HepG2 (cell line): ENCODE results near the gene TLK1. TPM values are rescaled to one million over a fixed set of nuclear protein-coding genes. Genes with fewer than 3 reads are reported as not detected.
A peak's percentile ranks its signal among the peaks of the same experiment; 100 is the strongest.

Experiments
- CBX5 ChIP-seq: sonication (generic); formaldehyde crosslinking; IDR thresholded peaks from 2 replicates; pipeline ENCODE4 v1.4.0; 2020; ENCODE audit warnings: missing genetic modification reagents, borderline replicate concordance
- ELF4 ChIP-seq: sonication (generic); formaldehyde crosslinking; IDR thresholded peaks from 2 replicates; pipeline ENCODE4 v1.5.0; 2020; ENCODE audit warnings: missing genetic modification reagents, mild to moderate bottlenecking, moderate library complexity, borderline replicate concordance
- GTF2F1 ChIP-seq: fragments of 150-350 bp; IDR thresholded peaks from 2 replicates; pipeline ENCODE4 v1.6.1; 2014; ENCODE audit warnings: low read length
- HOXA3 ChIP-seq: sonication (generic); formaldehyde crosslinking; IDR thresholded peaks from 2 replicates; pipeline ENCODE4 v1.5.0; 2020; ENCODE audit warnings: missing genetic modification reagents
- ISL2 ChIP-seq: sonication (generic); formaldehyde crosslinking; IDR thresholded peaks from 2 replicates; pipeline ENCODE4 v1.5.0; 2020; ENCODE audit warnings: missing genetic modification reagents
- KDM2A ChIP-seq: sonication (generic); formaldehyde crosslinking; IDR thresholded peaks from 2 replicates; pipeline ENCODE4 v1.4.0; 2020; ENCODE audit warnings: low read depth, missing genetic modification reagents, borderline replicate concordance
- RBM39 ChIP-seq: fragments of 200-400 bp; formaldehyde crosslinking; IDR thresholded peaks from one replicate; pipeline ENCODE4 v1.6.1; 2018; ENCODE audit warnings: antibody characterized with exemption, mild to moderate bottlenecking, low read depth, low read length; ENCODE audit not compliant: poor library complexity, severe bottlenecking
- SRY ChIP-seq: sonication (generic); formaldehyde crosslinking; IDR thresholded peaks from 2 replicates; pipeline ENCODE4 v1.8.0; 2022; ENCODE audit warnings: mild to moderate bottlenecking, missing genetic modification reagents
- TEAD3 ChIP-seq: optimal IDR thresholded peaks from 2 replicates; pipeline ENCODE3; 2016; ENCODE audit warnings: borderline replicate concordance
- TMF1 ChIP-seq: sonication (generic); formaldehyde crosslinking; IDR thresholded peaks from 2 replicates; pipeline ENCODE4 v1.8.1; 2022; ENCODE audit warnings: low read depth, missing genetic modification reagents
- ZMYM2 ChIP-seq: sonication (generic); formaldehyde crosslinking; IDR thresholded peaks from 2 replicates; pipeline ENCODE4 v1.8.0; 2022; ENCODE audit warnings: mild to moderate bottlenecking, missing genetic modification reagents
- ZNF121 ChIP-seq: sonication (generic); formaldehyde crosslinking; IDR thresholded peaks from 2 replicates; pipeline ENCODE4 v1.5.0; 2020; ENCODE audit warnings: mild to moderate bottlenecking, missing genetic modification reagents
- ZNF24 ChIP-seq: fragments of 450-650 bp; IDR thresholded peaks from 2 replicates; pipeline ENCODE4 v1.6.1; 2017; ENCODE audit warnings: antibody characterized with exemption, mild to moderate bottlenecking
- ZNF766 ChIP-seq: sonication (generic); formaldehyde crosslinking; IDR thresholded peaks from 2 replicates; pipeline ENCODE4 v1.5.0; 2020; ENCODE audit warnings: missing genetic modification reagents, borderline replicate concordance
- polyA plus RNA-seq, 8 experiments: library from polyadenylated mRNA; depleted of rRNA in 3 of 8; stranded (reverse) in 7 of 8; unstranded in 1 of 8; fragments of >200 nt; fragmentation: Illumina TruSeq in 4 of 8; extraction: Trizol in 4 of 8; gene quantifications; 2 replicates each; pipeline versions ENCODE4 v1.2.1 to v1.2.3, GENCODE V29; 2011 to 2016; ENCODE audit warnings: low read depth in 4 of 8, missing spikeins in 1 of 8, mixed read lengths in 1 of 8; ENCODE audit not compliant: insufficient read depth in 1 of 8
- total RNA-seq, 5 experiments: library from RNA; depleted of rRNA; stranded (reverse); fragments of >200 nt; fragmentation: Illumina TruSeq; extraction: Trizol; gene quantifications; 2 replicates each; pipeline ENCODE4 v1.2.3, GENCODE V29; 2016; ENCODE audit warnings: low read depth in 1 of 5
- TF ChIP-seq, protein P1 (sequence below): sonication (generic); formaldehyde crosslinking; IDR thresholded peaks from one replicate; pipeline ENCODE4 v1.5.1; 2020; ENCODE audit warnings: mild to moderate bottlenecking, missing genetic modification reagents; ENCODE audit errors: not compliant biosample characterization
- TF ChIP-seq, protein P2 (sequence below): sonication (generic); formaldehyde crosslinking; IDR thresholded peaks from 2 replicates; pipeline ENCODE4 v1.5.0; 2020; ENCODE audit warnings: missing genetic modification reagents
- TF ChIP-seq, protein P3 (sequence below): IDR thresholded peaks from 2 replicates; pipeline ENCODE4 v1.6.1; 2016; ENCODE audit warnings: control low read depth
- TF ChIP-seq, protein P4 (sequence below): sonication (generic); formaldehyde crosslinking; IDR thresholded peaks from 2 replicates; pipeline ENCODE4 v1.4.0; 2020; ENCODE audit warnings: missing genetic modification reagents, borderline replicate concordance

The TLK1 gene
- total and polyA plus RNA-seq, 2 of the 13 experiments (the other 11 are each of a cell fraction or from before 2014, with no cell fraction given): 16.8 to 28.7 TPM

DNA sequence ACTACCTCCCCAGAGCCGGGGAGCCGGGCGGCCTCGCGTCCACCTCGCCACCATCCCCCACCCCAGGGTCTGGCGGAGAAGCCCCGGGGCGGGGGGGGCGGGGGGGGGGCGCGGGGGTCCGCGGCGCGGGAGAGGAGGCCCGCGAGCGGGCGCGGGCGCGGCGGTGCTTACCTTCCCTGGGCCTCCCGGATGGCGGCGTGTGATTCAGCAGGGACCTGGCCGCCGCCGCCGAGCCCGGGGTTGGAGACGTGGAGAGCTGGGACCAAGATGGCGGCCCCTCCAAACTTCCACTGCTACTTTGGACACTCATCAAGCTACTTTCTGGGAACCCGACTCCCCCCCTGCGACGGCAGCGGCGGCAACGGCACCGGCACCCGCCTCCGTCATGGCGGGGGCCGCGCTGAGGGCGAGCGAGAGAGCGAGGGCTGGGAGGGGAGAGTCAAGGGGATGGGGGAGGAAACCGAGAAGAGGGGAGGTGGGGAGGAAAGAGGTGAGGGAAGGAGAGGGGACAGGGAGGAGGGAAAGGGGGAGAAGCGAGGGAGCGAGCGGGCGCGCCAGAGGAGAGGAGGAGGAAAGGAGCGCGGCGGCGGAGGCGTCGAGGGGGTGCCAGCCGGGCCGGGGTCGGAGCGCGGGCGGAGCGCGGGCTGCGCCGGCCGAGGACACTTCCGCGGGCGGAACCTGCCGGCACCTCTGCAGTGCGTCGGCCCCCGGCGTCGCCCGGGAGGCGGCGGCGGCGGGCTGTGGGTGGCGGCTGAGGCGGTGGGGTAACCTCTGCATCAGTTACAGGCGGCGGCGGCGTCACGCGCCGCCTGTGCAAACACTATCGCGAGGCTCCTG lies at the start of gene TLK1 (continued):
- TF ChIP-seq, protein P1, sequence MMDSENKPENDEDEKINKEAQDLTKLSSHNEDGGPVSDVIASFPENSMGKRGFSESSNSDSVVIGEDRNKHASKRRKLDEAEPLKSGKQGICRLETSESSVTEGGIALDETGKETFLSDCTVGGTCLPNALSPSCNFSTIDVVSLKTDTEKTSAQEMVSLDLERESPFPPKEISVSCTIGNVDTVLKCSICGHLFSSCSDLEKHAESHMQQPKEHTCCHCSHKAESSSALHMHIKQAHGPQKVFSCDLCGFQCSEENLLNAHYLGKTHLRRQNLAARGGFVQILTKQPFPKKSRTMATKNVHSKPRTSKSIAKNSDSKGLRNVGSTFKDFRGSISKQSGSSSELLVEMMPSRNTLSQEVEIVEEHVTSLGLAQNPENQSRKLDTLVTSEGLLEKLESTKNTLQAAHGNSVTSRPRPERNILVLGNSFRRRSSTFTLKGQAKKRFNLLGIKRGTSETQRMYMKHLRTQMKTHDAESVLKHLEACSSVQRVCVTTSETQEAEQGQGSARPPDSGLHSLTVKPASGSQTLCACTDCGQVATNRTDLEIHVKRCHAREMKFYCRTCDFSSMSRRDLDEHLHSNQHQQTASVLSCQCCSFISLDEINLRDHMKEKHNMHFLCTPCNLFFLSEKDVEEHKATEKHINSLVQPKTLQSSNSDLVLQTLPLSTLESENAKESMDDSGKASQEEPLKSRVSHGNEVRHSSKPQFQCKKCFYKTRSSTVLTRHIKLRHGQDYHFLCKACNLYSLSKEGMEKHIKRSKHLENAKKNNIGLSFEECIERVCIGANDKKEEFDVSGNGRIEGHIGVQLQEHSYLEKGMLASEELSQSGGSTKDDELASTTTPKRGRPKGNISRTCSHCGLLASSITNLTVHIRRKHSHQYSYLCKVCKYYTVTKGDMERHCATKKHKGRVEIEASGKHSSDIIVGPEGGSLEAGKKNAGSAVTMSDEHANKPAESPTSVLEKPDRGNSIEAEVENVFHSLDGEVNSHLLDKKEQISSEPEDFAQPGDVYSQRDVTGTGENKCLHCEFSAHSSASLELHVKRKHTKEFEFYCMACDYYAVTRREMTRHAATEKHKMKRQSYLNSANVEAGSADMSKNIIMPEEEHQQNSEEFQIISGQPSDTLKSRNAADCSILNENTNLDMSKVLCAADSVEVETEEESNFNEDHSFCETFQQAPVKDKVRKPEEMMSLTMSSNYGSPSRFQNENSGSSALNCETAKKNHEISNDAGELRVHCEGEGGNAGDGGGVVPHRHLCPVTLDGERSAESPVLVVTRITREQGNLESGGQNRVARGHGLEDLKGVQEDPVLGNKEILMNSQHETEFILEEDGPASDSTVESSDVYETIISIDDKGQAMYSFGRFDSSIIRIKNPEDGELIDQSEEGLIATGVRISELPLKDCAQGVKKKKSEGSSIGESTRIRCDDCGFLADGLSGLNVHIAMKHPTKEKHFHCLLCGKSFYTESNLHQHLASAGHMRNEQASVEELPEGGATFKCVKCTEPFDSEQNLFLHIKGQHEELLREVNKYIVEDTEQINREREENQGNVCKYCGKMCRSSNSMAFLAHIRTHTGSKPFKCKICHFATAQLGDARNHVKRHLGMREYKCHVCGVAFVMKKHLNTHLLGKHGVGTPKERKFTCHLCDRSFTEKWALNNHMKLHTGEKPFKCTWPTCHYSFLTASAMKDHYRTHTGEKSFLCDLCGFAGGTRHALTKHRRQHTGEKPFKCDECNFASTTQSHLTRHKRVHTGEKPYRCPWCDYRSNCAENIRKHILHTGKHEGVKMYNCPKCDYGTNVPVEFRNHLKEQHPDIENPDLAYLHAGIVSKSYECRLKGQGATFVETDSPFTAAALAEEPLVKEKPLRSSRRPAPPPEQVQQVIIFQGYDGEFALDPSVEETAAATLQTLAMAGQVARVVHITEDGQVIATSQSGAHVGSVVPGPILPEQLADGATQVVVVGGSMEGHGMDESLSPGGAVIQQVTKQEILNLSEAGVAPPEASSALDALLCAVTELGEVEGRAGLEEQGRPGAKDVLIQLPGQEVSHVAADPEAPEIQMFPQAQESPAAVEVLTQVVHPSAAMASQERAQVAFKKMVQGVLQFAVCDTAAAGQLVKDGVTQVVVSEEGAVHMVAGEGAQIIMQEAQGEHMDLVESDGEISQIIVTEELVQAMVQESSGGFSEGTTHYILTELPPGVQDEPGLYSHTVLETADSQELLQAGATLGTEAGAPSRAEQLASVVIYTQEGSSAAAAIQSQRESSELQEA (CRISPR knock-in tag): peak; percentile 14
- TF ChIP-seq ZNF121 (CRISPR knock-in tag) (no peak), ISL2 (CRISPR knock-in tag) (no peak), ZMYM2 (CRISPR knock-in tag) (no peak), SRY (0 out of 2 replicates have a peak, but pooled peaks have one; percentile 9), ZNF24 (no peak), HOXA3 (CRISPR knock-in tag) (peak; percentile 46; the same call in 1 of the 2 replicates), GTF2F1 (no peak), CBX5 (CRISPR knock-in tag) (peak; percentile 19; the same call in 1 of the 2 replicates), KDM2A (peak; percentile 68), ELF4 (CRISPR knock-in tag) (no peak), TEAD3 (CRISPR knock-in tag) (peak; percentile 17), ZNF766 (CRISPR knock-in tag) (no peak), RBM39 (peak; percentile 48), TMF1 (peak; percentile 59)
- TF ChIP-seq, protein P2, sequence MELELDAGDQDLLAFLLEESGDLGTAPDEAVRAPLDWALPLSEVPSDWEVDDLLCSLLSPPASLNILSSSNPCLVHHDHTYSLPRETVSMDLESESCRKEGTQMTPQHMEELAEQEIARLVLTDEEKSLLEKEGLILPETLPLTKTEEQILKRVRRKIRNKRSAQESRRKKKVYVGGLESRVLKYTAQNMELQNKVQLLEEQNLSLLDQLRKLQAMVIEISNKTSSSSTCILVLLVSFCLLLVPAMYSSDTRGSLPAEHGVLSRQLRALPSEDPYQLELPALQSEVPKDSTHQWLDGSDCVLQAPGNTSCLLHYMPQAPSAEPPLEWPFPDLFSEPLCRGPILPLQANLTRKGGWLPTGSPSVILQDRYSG (CRISPR knock-in tag): no peak; the same call in 1 of the 2 replicates
- TF ChIP-seq, protein P3, sequence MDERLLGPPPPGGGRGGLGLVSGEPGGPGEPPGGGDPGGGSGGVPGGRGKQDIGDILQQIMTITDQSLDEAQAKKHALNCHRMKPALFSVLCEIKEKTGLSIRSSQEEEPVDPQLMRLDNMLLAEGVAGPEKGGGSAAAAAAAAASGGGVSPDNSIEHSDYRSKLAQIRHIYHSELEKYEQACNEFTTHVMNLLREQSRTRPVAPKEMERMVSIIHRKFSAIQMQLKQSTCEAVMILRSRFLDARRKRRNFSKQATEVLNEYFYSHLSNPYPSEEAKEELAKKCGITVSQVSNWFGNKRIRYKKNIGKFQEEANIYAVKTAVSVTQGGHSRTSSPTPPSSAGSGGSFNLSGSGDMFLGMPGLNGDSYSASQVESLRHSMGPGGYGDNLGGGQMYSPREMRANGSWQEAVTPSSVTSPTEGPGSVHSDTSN (CRISPR knock-in tag): no peak
- TF ChIP-seq, protein P4, sequence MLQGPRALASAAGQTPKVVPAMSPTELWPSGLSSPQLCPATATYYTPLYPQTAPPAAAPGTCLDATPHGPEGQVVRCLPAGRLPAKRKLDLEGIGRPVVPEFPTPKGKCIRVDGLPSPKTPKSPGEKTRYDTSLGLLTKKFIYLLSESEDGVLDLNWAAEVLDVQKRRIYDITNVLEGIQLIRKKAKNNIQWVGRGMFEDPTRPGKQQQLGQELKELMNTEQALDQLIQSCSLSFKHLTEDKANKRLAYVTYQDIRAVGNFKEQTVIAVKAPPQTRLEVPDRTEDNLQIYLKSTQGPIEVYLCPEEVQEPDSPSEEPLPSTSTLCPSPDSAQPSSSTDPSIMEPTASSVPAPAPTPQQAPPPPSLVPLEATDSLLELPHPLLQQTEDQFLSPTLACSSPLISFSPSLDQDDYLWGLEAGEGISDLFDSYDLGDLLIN (CRISPR knock-in tag): no peak
